Erythroblast (primary cell): ENCODE data around the gene TP63.

ENCODE experiments used
- GATA1 ChIP-seq: IDR thresholded peaks from 2 replicates; pipeline ENCODE4 v1.6.1; 2011; ENCODE audit warnings: low read depth, mild to moderate bottlenecking, control low read depth, low read length, moderate library complexity
- POLR2A ChIP-seq: IDR thresholded peaks from 2 replicates; pipeline ENCODE4 v1.6.1; 2011; ENCODE audit warnings: mild to moderate bottlenecking, low read length

DNA sequence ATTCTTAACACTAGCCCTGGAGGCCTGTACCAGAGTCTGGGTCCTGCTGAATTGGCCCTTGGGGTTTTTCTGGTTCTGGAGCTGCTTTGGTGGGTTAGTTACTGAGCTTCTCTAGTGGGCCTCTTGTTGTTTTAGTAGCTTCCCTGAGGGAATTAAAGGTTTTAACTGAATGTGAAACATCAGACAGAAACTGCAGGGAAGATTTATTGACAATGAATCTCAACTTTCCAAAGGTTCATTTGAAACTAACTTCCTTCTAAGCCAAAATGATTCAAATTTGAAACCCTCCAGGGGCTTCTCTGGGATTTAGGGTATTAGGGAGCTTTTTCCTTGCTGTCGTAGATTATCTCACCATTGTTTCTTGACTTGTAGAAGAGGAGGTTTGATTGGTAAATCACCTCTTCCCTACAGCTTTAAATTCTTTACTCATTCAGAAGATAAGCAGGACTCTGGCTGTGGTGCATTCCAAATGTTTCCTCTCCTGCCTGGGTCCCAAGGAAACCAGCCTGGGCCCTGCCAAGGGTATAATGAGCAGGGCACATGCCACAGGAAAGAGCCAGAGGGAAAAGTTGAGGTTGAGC is 71.0 kb downstream of the TP63 start:
- TF ChIP-seq POLR2A (no peak), GATA1 (no peak)
